ENCODE measurements around the gene GTPBP8.

DNA sequence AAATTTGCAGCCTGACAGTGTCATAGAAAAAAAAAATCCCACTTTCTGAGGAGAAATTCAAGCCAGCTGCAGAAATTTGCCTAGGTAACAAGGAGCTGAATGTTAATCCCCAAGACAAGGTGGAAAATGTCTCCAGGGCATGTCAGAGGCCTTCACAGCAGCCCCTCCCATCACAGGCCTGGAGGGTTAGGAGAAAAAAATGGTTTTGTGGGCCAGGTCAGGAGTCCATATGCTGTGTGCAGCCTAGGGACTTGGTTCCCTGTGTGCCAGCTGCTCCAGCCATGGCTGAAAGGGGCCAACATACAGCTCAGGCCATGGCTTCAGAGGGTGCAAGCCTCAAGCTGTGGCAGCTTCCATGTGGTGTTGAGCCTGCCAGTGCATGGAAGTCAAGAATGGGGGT lies 27.1 kb upstream of the GTPBP8 start:
- TF ChIP-seq POLR2A (IDR thresholded peaks at IDR 0.05; ENCODE audit: borderline replicate concordance, extremely low read depth, insufficient read depth, insufficient read length), result no peak
- TF ChIP-seq, protein P1, sequence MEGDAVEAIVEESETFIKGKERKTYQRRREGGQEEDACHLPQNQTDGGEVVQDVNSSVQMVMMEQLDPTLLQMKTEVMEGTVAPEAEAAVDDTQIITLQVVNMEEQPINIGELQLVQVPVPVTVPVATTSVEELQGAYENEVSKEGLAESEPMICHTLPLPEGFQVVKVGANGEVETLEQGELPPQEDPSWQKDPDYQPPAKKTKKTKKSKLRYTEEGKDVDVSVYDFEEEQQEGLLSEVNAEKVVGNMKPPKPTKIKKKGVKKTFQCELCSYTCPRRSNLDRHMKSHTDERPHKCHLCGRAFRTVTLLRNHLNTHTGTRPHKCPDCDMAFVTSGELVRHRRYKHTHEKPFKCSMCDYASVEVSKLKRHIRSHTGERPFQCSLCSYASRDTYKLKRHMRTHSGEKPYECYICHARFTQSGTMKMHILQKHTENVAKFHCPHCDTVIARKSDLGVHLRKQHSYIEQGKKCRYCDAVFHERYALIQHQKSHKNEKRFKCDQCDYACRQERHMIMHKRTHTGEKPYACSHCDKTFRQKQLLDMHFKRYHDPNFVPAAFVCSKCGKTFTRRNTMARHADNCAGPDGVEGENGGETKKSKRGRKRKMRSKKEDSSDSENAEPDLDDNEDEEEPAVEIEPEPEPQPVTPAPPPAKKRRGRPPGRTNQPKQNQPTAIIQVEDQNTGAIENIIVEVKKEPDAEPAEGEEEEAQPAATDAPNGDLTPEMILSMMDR (IDR thresholded peaks at IDR 0.05 in 2 of 3, conservative IDR thresholded peaks at IDR 0.05 in 1 of 3; ENCODE audit: borderline replicate concordance in 1 of 3, insufficient read depth in 1 of 3, low read depth in 2 of 3, low read length in 2 of 3), result no peak

Data from HCT116 (cell line).